Measurements from ENCODE around the gene SOX6.
A peak's percentile ranks its signal among the peaks of the same experiment; 100 is the strongest.

Gene SOX6

GRCh38 chr11:16093889-16094653 is 262.3 kb downstream of the SOX6 start:
- FAIRE-seq = no peak
- TF ChIP-seq TAF1 (IDR thresholded peaks at IDR 0.05; ENCODE audit: low read depth, low read length) (no peak), POLR2A (IDR thresholded peaks at IDR 0.05; ENCODE audit: low read depth, low read length) (no peak), POLR2AphosphoS5 (IDR thresholded peaks at IDR 0.05; ENCODE audit: low read depth, low read length) (no peak)

GRCh38 chr11:16091862-16092261 is 264.5 kb downstream of the SOX6 start:
- DNase-seq (ENCODE audit: insufficient read length, low spot score) = no peak
- no peak for FAIRE-seq

More at GRCh38 chr11:16093889-16094653, 262.3 kb downstream of the SOX6 start:
- DNase-seq (ENCODE audit: insufficient read length, low spot score) = no peak

GRCh38 chr11:16089481-16089880 is 266.9 kb downstream of the SOX6 start:
- TF ChIP-seq SPI1 (IDR thresholded peaks at IDR 0.05; ENCODE audit: low read depth, low read length) = peak; percentile 38
- no peak for TF ChIP-seq PAX5 (IDR thresholded peaks at IDR 0.05; ENCODE audit: insufficient read depth, low read length, severe bottlenecking)
- FAIRE-seq (no peak), DNase-seq (ENCODE audit: insufficient read length, low spot score) (no peak)

More at GRCh38 chr11:16091862-16092261, 264.5 kb downstream of the SOX6 start:
- TF ChIP-seq PAX5 (IDR thresholded peaks at IDR 0.05; ENCODE audit: insufficient read depth, low read length, severe bottlenecking) (no peak), SPI1 (IDR thresholded peaks at IDR 0.05; ENCODE audit: low read depth, low read length) (no peak), POLR2A (IDR thresholded peaks at IDR 0.05; ENCODE audit: low read depth, low read length) (no peak), POU2F2 (IDR thresholded peaks at IDR 0.05; ENCODE audit: low read depth, low read length) (no peak), POLR2AphosphoS5 (IDR thresholded peaks at IDR 0.05; ENCODE audit: low read depth, low read length) (no peak), TAF1 (IDR thresholded peaks at IDR 0.05; ENCODE audit: low read depth, low read length) (no peak)

GRCh38 chr11:16088774-16089173 is 267.6 kb downstream of the SOX6 start:
- DNase-seq (ENCODE audit: insufficient read length, low spot score) (no peak), FAIRE-seq (no peak)
- TF ChIP-seq POLR2A (IDR thresholded peaks at IDR 0.05; ENCODE audit: low read depth, low read length) = no peak
- TF ChIP-seq PAX5 (IDR thresholded peaks at IDR 0.05; ENCODE audit: insufficient read depth, low read length, severe bottlenecking) = no peak
- no peak for TF ChIP-seq SPI1 (IDR thresholded peaks at IDR 0.05; ENCODE audit: low read depth, low read length)
- no peak for TF ChIP-seq POLR2AphosphoS5 (IDR thresholded peaks at IDR 0.05; ENCODE audit: low read depth, low read length)
- TF ChIP-seq TAF1 (IDR thresholded peaks at IDR 0.05; ENCODE audit: low read depth, low read length) = no peak
- TF ChIP-seq POU2F2 (IDR thresholded peaks at IDR 0.05; ENCODE audit: low read depth, low read length) = no peak

GRCh38 chr11:16087886-16088285 is 268.5 kb downstream of the SOX6 start:
- no peak for FAIRE-seq
- DNase-seq (ENCODE audit: insufficient read length, low spot score) = no peak
- TF ChIP-seq POLR2AphosphoS5 (IDR thresholded peaks at IDR 0.05; ENCODE audit: low read depth, low read length) = no peak
- TF ChIP-seq POLR2A (IDR thresholded peaks at IDR 0.05; ENCODE audit: low read depth, low read length) = no peak
- TF ChIP-seq TAF1 (IDR thresholded peaks at IDR 0.05; ENCODE audit: low read depth, low read length) = no peak
- no peak for TF ChIP-seq POU2F2 (IDR thresholded peaks at IDR 0.05; ENCODE audit: low read depth, low read length)
- TF ChIP-seq PAX5 (IDR thresholded peaks at IDR 0.05; ENCODE audit: insufficient read depth, low read length, severe bottlenecking) = no peak
- no peak for TF ChIP-seq SPI1 (IDR thresholded peaks at IDR 0.05; ENCODE audit: low read depth, low read length)

GRCh38 chr11:16086229-16086819 is 270.0 kb downstream of the SOX6 start:
- TF ChIP-seq TAF1 (IDR thresholded peaks at IDR 0.05; ENCODE audit: low read depth, low read length) = no peak
- no peak for TF ChIP-seq POU2F2 (IDR thresholded peaks at IDR 0.05; ENCODE audit: low read depth, low read length)
- TF ChIP-seq PAX5 (IDR thresholded peaks at IDR 0.05; ENCODE audit: insufficient read depth, low read length, severe bottlenecking) = no peak
- no peak for TF ChIP-seq SPI1 (IDR thresholded peaks at IDR 0.05; ENCODE audit: low read depth, low read length)
- TF ChIP-seq POLR2AphosphoS5 (IDR thresholded peaks at IDR 0.05; ENCODE audit: low read depth, low read length) = no peak
- no peak for TF ChIP-seq POLR2A (IDR thresholded peaks at IDR 0.05; ENCODE audit: low read depth, low read length)
- FAIRE-seq = no peak
- DNase-seq (ENCODE audit: insufficient read length, low spot score) = no peak

GRCh38 chr11:16082095-16083055 is 274.0 kb downstream of the SOX6 start:
- no peak for FAIRE-seq
- no peak for TF ChIP-seq POLR2A (IDR thresholded peaks at IDR 0.05; ENCODE audit: low read depth, low read length)
- no peak for TF ChIP-seq POLR2AphosphoS5 (IDR thresholded peaks at IDR 0.05; ENCODE audit: low read depth, low read length)
- no peak for TF ChIP-seq PAX5 (IDR thresholded peaks at IDR 0.05; ENCODE audit: insufficient read depth, low read length, severe bottlenecking)
- TF ChIP-seq SPI1 (IDR thresholded peaks at IDR 0.05; ENCODE audit: low read depth, low read length) = no peak
- no peak for TF ChIP-seq POU2F2 (IDR thresholded peaks at IDR 0.05; ENCODE audit: low read depth, low read length)
- TF ChIP-seq TAF1 (IDR thresholded peaks at IDR 0.05; ENCODE audit: low read depth, low read length) = no peak
- DNase-seq (ENCODE audit: insufficient read length, low spot score) = no peak

GRCh38 chr11:16081382-16082094 is 274.8 kb downstream of the SOX6 start:
- DNase-seq (ENCODE audit: insufficient read length, low spot score) (no peak), FAIRE-seq (no peak)
- TF ChIP-seq TAF1 (IDR thresholded peaks at IDR 0.05; ENCODE audit: low read depth, low read length) (no peak), PAX5 (IDR thresholded peaks at IDR 0.05; ENCODE audit: insufficient read depth, low read length, severe bottlenecking) (no peak), SPI1 (IDR thresholded peaks at IDR 0.05; ENCODE audit: low read depth, low read length) (no peak), POU2F2 (IDR thresholded peaks at IDR 0.05; ENCODE audit: low read depth, low read length) (no peak), POLR2A (IDR thresholded peaks at IDR 0.05; ENCODE audit: low read depth, low read length) (no peak), POLR2AphosphoS5 (IDR thresholded peaks at IDR 0.05; ENCODE audit: low read depth, low read length) (no peak)

All from GM12891 (cell line).